HG03565 (cell line): ENCODE measurements around the gene VTCN1.
"Not testable (repeated sequence)": the region's sequence is repeated elsewhere in the genome, so short reads cannot be mapped to it uniquely, and the experiment has no call there.

ENCODE experiments used
- ATAC-seq: cut with Tn5 transposase; IDR thresholded peaks from one replicate; pipeline ENCODE4 v1.9.1; 2021; ENCODE audit warnings: mild to moderate bottlenecking, moderate library complexity; ENCODE audit not compliant: unreplicated experiment

The VTCN1 gene

DNA sequence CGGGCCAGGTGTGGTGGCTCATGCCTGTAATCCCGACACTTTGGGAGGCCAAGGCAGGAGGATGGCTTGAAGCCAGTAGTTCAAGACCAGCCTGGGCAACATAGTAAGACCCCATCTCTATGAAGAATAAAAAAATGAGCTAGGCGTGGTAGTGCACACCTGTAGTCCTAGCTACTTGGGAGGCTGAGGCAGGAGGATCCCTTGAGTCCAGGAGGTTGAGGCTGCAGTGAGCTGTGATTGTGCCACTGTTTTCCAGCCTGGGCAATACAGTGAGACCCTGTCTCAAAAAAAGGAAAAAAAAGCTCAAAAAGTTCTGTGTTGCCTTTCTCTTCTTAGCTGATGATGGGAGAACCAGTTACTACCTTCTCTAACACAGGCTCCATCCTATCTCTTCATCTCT is 108.9 kb downstream of the VTCN1 start:
- ATAC-seq: not testable (repeated sequence)

- ATAC-seq: no peak
These were observed 109.4 kb downstream of the VTCN1 start for GRCh38 chr1:117101334-117101733.

- ATAC-seq: no peak
These were observed 112.3 kb downstream of the VTCN1 start for GRCh38 chr1:117098287-117098890.

DNA sequence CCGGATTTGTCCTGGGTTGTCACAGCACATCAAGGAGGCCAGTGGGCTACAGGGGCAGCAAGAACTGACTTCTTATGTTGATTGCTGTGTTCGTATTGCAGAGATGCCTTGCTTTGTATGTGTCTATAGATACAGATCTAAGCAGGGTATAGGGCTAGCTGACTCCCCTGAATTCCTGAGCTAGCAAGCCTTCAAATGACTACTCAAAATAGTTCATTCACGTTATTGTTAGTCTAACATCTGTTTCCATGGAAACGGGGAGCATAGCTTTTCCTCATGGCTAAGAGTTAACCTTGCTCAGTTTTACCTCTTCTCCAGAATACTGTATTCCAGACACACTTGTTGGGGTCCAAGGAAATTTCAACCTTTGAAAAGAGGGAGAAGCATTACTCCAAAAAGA is 113.3 kb downstream of the VTCN1 start:
- no peak for ATAC-seq

GRCh38 chr1:117096951-117097408 is 113.7 kb downstream of the VTCN1 start:
- ATAC-seq: no peak

DNA sequence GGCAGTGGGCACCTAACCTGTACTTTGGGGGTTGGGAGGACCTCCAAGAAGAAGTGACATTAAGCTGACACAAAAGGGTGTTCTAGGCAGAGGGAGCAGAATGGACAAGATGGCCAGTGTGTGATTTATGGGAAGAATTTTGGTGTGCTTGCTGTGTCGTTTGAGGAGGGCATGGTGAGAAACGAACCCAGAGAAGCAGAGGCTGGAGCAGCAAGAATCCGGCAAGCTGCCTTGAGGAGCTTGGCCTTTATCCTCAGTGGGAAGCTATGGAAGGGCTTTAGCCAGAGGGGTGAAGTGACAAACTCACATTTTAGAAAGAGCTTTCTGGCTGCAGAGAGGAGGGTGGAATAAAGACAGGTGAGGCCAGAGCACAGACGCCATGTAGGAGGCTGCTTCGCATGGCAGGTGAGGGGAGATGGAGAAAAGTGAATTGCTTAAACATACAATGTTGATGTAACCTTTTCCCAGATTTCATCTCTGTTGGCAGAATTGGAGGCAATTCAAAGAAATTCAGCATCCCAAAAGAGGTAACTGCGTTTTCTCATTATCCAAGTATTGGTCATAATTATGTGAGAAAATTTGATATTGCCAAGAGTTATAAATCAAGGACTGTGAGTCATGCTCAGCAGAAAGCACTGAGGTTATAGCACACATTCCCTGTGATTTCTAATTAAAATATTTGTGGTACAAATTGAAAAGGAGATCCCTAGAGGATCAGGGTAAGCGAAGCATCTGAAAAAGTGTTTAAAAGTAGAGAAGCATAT is 115.7 kb downstream of the VTCN1 start:
- no peak for ATAC-seq

GRCh38 chr1:117093870-117094621 is 116.7 kb downstream of the VTCN1 start:
- ATAC-seq: peak; percentile 51
